GM23338 (cell line): ENCODE results near the gene SIK2. TPM values are rescaled to one million over a fixed set of nuclear protein-coding genes. Genes with fewer than 3 reads are reported as not detected.

Experiments
- ATAC-seq: fragments of 200-7000 bp; cut with Tn5 transposase; 3 replicates; pipeline ENCODE4 v1.9.1; 2020
- DNase-seq: peaks from one replicate; pipeline ENCODE4 v3.0.0-alpha.2; 2015; ENCODE audit warnings: low spot score
- H2AFZ ChIP-seq: fragments of 200-600 bp; sonication (generic); 2 replicates; pipeline ENCODE4 v1.8.0; 2016; ENCODE audit warnings: antibody characterized with exemption, mild to moderate bottlenecking, moderate library complexity
- H3F3A ChIP-seq: fragments of 200-600 bp; sonication (generic); replicated peaks from 2 replicates; pipeline ENCODE4 v1.8.0; 2017; ENCODE audit warnings: antibody characterized with exemption, mixed run types, low read depth
- H3K27ac ChIP-seq: fragments of 200-600 bp; sonication (generic); 2 replicates; pipeline ENCODE4 v1.6.1; 2016; ENCODE audit warnings: low read depth
- H3K27me3 ChIP-seq: fragments of 200-600 bp; sonication (generic); 2 replicates; pipeline ENCODE4 v1.8.0; 2016; ENCODE audit warnings: mild to moderate bottlenecking, mixed run types, moderate library complexity; ENCODE audit not compliant: insufficient read depth
- H3K36me3 ChIP-seq: fragments of 200-600 bp; sonication (generic); 2 replicates; pipeline ENCODE4 v1.8.0; 2016; ENCODE audit warnings: mild to moderate bottlenecking; ENCODE audit not compliant: insufficient read depth
- H3K4me1 ChIP-seq: fragments of 200-600 bp; sonication (generic); 2 replicates; pipeline ENCODE4 v1.8.0; 2016; ENCODE audit warnings: mild to moderate bottlenecking, moderate library complexity; ENCODE audit not compliant: insufficient read depth
- H3K4me2 ChIP-seq: fragments of 200-600 bp; sonication (generic); 2 replicates; pipeline ENCODE4 v1.7.1; 2017; ENCODE audit warnings: mixed run types
- H3K4me3 ChIP-seq: fragments of 200-600 bp; sonication (generic); 2 replicates; pipeline ENCODE4 v1.6.1; 2016; ENCODE audit warnings: mixed run types
- H3K79me2 ChIP-seq: fragments of 200-600 bp; sonication (generic); replicated peaks from 2 replicates; pipeline ENCODE4 v1.8.0; 2017; ENCODE audit warnings: mild to moderate bottlenecking; ENCODE audit not compliant: insufficient read depth
- H3K9me2 ChIP-seq: fragments of 200-600 bp; sonication (generic); 2 replicates; pipeline ENCODE4 v1.8.0; 2017; ENCODE audit not compliant: insufficient read depth
- H4K20me1 ChIP-seq: fragments of 200-600 bp; sonication (generic); replicated peaks from 2 replicates; pipeline ENCODE4 v1.8.0; 2017; ENCODE audit warnings: mild to moderate bottlenecking; ENCODE audit not compliant: insufficient read depth
- H3K27ac Mint-ChIP-seq: 2 replicates; pipeline ENCODE4 v1.8.0; 2020; ENCODE audit warnings: inconsistent platforms, mild to moderate bottlenecking, moderate library complexity, mixed read lengths
- H3K27me3 Mint-ChIP-seq: 3 replicates; pipeline ENCODE4 v1.8.0; 2022; ENCODE audit warnings: low read depth, mild to moderate bottlenecking, moderate library complexity, mixed read lengths, inconsistent platforms; ENCODE audit not compliant: insufficient read depth, poor library complexity
- H3K36me3 Mint-ChIP-seq: 3 replicates; pipeline ENCODE4 v1.8.0; 2021; ENCODE audit warnings: low read depth, mild to moderate bottlenecking, inconsistent platforms, moderate library complexity, mixed read lengths
- H3K4me1 Mint-ChIP-seq: 3 replicates; pipeline ENCODE4 v1.8.0; 2020; ENCODE audit warnings: mild to moderate bottlenecking, inconsistent platforms, mixed read lengths
- H3K4me3 Mint-ChIP-seq: 3 replicates; pipeline ENCODE4 v1.8.0; 2021; ENCODE audit warnings: moderate library complexity, mild to moderate bottlenecking, inconsistent platforms, mixed read lengths
- H3K9me3 Mint-ChIP-seq: 3 replicates; pipeline ENCODE4 v1.8.0; 2020; ENCODE audit warnings: moderate library complexity, mild to moderate bottlenecking, inconsistent platforms, mixed read lengths
- CREB1 ChIP-seq: fragments of 250-450 bp; sonication (Bioruptor Pico); IDR thresholded peaks from 2 replicates; pipeline ENCODE4 v1.5.0; 2020; ENCODE audit warnings: low read depth, mild to moderate bottlenecking, moderate library complexity
- EZH2 ChIP-seq: fragments of 200-600 bp; sonication (generic); IDR thresholded peaks from one replicate; pipeline ENCODE4 v1.8.0; 2017; ENCODE audit warnings: antibody characterized with exemption, mild to moderate bottlenecking, low read depth; ENCODE audit not compliant: unreplicated experiment
- JUNB ChIP-seq: IDR thresholded peaks from one replicate; pipeline ENCODE4 v1.6.1; 2016; ENCODE audit warnings: antibody characterized with exemption; ENCODE audit not compliant: unreplicated experiment
- NANOG ChIP-seq: IDR thresholded peaks from 2 replicates; pipeline ENCODE4 v1.6.1; 2016; ENCODE audit warnings: antibody characterized with exemption, borderline replicate concordance
- POLR2AphosphoS5 ChIP-seq: IDR thresholded peaks from 2 replicates; pipeline ENCODE4 v1.6.1; 2016; ENCODE audit warnings: antibody characterized with exemption, low read depth
- STAT1 ChIP-seq: IDR thresholded peaks from one replicate; pipeline ENCODE4 v1.6.1; 2016; ENCODE audit warnings: antibody characterized with exemption; ENCODE audit not compliant: unreplicated experiment
- ZNF114 ChIP-seq: fragments of 250-450 bp; sonication (Bioruptor Pico); IDR thresholded peaks from 2 replicates; pipeline ENCODE4 v1.5.0; 2020; ENCODE audit warnings: mild to moderate bottlenecking, moderate library complexity
- ZNF331 ChIP-seq: fragments of 250-450 bp; sonication (Bioruptor Pico); IDR thresholded peaks from 2 replicates; pipeline ENCODE4 v1.5.0; 2020; ENCODE audit warnings: low read depth, mild to moderate bottlenecking, moderate library complexity
- polyA plus RNA-seq: library from polyadenylated mRNA; unstranded; fragments of >200 nt; fragmentation: Nextera tagmentation; extraction: Ambion mirVana; gene quantifications from 2 replicates; pipeline ENCODE4 v1.2.1, GENCODE V29; 2016
- total RNA-seq: library from RNA; depleted of rRNA; stranded (reverse); fragments of >200 nt; shearing (Covaris generic); gene quantifications from 2 replicates; pipeline ENCODE4 v1.2.3, GENCODE V29; 2014
- TF ChIP-seq, protein P1 (sequence below): IDR thresholded peaks from 2 replicates; pipeline ENCODE4 v1.6.1; 2016; ENCODE audit warnings: antibody characterized with exemption
- TF ChIP-seq, protein P2 (sequence below), 2 experiments: fragments of 200-600 bp in 1 of 2; sonication (generic) in 1 of 2; conservative IDR thresholded peaks; 2 replicates each; pipeline versions ENCODE4 v1.5.1 to v1.6.1; 2016 to 2017; ENCODE audit warnings: antibody characterized with exemption in 2 of 2, low read depth in 2 of 2, mild to moderate bottlenecking in 2 of 2, moderate library complexity in 1 of 2
- TF ChIP-seq, protein P3 (sequence below): IDR thresholded peaks from one replicate; pipeline ENCODE4 v1.6.1; 2018; ENCODE audit warnings: antibody characterized with exemption; ENCODE audit not compliant: unreplicated experiment

The SIK2 gene
- total and polyA plus RNA-seq, 2 experiments from 2014 or later: 2.3 to 6.7 TPM

DNA sequence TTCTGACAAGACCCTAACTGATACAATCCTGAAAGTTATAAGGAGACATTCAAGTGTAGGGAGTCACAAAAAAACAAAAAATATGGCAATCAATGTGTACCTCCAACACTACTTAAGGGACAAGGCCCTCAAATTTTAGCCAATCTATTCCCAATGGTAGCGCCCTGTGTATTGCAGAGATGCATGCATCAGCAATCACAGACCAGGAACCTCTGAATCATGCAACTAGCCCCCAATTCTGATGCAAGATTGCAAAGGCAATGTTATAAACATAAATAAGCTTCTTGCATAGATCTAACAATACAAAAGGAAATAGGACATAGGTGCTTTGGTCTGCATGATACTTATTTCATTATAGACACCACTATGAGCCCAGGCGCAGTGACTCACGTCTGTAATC is 29.7 kb upstream of the SIK2 start (continued):
- TF ChIP-seq, protein P1, sequence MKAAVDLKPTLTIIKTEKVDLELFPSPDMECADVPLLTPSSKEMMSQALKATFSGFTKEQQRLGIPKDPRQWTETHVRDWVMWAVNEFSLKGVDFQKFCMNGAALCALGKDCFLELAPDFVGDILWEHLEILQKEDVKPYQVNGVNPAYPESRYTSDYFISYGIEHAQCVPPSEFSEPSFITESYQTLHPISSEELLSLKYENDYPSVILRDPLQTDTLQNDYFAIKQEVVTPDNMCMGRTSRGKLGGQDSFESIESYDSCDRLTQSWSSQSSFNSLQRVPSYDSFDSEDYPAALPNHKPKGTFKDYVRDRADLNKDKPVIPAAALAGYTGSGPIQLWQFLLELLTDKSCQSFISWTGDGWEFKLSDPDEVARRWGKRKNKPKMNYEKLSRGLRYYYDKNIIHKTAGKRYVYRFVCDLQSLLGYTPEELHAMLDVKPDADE: no peak
- TF ChIP-seq CREB1 (CRISPR knock-in tag) (no peak), ZNF114 (no peak), EZH2 (no peak), JUNB (no peak), NANOG (no peak), STAT1 (no peak), POLR2AphosphoS5 (no peak)
- TF ChIP-seq, protein P2, sequence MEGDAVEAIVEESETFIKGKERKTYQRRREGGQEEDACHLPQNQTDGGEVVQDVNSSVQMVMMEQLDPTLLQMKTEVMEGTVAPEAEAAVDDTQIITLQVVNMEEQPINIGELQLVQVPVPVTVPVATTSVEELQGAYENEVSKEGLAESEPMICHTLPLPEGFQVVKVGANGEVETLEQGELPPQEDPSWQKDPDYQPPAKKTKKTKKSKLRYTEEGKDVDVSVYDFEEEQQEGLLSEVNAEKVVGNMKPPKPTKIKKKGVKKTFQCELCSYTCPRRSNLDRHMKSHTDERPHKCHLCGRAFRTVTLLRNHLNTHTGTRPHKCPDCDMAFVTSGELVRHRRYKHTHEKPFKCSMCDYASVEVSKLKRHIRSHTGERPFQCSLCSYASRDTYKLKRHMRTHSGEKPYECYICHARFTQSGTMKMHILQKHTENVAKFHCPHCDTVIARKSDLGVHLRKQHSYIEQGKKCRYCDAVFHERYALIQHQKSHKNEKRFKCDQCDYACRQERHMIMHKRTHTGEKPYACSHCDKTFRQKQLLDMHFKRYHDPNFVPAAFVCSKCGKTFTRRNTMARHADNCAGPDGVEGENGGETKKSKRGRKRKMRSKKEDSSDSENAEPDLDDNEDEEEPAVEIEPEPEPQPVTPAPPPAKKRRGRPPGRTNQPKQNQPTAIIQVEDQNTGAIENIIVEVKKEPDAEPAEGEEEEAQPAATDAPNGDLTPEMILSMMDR (conservative IDR thresholded peaks at IDR 0.05; ENCODE audit: low read depth in 2 of 2): no peak
- TF ChIP-seq, protein P3, sequence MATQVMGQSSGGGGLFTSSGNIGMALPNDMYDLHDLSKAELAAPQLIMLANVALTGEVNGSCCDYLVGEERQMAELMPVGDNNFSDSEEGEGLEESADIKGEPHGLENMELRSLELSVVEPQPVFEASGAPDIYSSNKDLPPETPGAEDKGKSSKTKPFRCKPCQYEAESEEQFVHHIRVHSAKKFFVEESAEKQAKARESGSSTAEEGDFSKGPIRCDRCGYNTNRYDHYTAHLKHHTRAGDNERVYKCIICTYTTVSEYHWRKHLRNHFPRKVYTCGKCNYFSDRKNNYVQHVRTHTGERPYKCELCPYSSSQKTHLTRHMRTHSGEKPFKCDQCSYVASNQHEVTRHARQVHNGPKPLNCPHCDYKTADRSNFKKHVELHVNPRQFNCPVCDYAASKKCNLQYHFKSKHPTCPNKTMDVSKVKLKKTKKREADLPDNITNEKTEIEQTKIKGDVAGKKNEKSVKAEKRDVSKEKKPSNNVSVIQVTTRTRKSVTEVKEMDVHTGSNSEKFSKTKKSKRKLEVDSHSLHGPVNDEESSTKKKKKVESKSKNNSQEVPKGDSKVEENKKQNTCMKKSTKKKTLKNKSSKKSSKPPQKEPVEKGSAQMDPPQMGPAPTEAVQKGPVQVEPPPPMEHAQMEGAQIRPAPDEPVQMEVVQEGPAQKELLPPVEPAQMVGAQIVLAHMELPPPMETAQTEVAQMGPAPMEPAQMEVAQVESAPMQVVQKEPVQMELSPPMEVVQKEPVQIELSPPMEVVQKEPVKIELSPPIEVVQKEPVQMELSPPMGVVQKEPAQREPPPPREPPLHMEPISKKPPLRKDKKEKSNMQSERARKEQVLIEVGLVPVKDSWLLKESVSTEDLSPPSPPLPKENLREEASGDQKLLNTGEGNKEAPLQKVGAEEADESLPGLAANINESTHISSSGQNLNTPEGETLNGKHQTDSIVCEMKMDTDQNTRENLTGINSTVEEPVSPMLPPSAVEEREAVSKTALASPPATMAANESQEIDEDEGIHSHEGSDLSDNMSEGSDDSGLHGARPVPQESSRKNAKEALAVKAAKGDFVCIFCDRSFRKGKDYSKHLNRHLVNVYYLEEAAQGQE: no peak

DNA sequence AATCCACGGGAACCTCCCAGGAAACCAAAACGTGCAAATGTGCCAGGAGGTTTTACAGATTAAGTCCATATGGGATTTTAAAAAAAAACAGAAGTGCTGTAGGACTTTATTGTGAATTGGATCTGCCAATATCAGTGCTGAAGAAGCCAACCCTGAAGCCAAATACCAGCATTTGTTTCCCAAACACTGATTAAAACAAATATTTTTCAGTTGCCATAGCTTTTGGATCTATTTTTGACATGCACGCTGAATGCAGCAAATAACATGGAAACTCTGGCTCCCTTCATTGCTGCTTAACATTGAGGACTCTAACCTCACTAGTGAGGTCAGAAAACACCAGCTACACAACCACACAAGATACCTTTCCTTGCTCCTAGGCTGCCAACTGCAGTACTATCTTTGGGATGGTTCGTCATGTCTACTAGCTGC is 28.4 kb upstream of the SIK2 start:
- H3F3A ChIP-seq: no peaks in the 10 kb centered on the region
- 0 out of 3 replicates have a peak, but pooled peaks cover 7% of the 10 kb centered on the region for H3K4me1 Mint-ChIP-seq
- no peak overlapping the region for H3K27ac Mint-ChIP-seq
- no peaks in the 10 kb centered on the region for H3K27me3 ChIP-seq
- no peaks in the 10 kb centered on the region for H3K9me3 Mint-ChIP-seq
- peaks cover 6% of the 10 kb centered on the region; the same call in 1 of the 2 replicates for H3K4me1 ChIP-seq
- no peak overlapping the region for H3K27ac ChIP-seq
- H3K9me2 ChIP-seq: no peaks in the 10 kb centered on the region
- no peaks in the 10 kb centered on the region for H3K79me2 ChIP-seq
- DNase-seq: no peak
- H3K36me3 Mint-ChIP-seq: no peaks in the 10 kb centered on the region
- H4K20me1 ChIP-seq: no peaks in the 10 kb centered on the region
- no peak for ATAC-seq
- no peak overlapping the region for H3K4me2 ChIP-seq
- no peak overlapping the region for H3K4me3 ChIP-seq
- H3K4me3 Mint-ChIP-seq: no peak overlapping the region
- H3K36me3 ChIP-seq: no peaks in the 10 kb centered on the region
- H2AFZ ChIP-seq: no peak overlapping the region
- H3K27me3 Mint-ChIP-seq: no peaks in the 10 kb centered on the region
- no peak for TF ChIP-seq NANOG
- TF ChIP-seq JUNB: no peak
- TF ChIP-seq ZNF114: no peak
- no peak for TF ChIP-seq EZH2
- no peak for TF ChIP-seq ZNF331 (CRISPR knock-in tag)
- TF ChIP-seq, protein P2 (conservative IDR thresholded peaks at IDR 0.05; ENCODE audit: low read depth in 2 of 2): no peak
- TF ChIP-seq CREB1 (CRISPR knock-in tag): no peak
- no peak for TF ChIP-seq STAT1
